Vagina (tissue), 2 donors: Measurements from ENCODE around the gene PRSS38. TPM values are rescaled to one million over a fixed set of nuclear protein-coding genes. Genes with fewer than 3 reads are reported as not detected.

ENCODE experiments used
- DNase-seq, 2 donors: peaks; one replicate each; pipeline ENCODE4 v3.0.0-alpha.2; 2017; ENCODE audit errors: extremely low spot score in 2 of 2
- H3K27ac ChIP-seq: fragments of 200-600 bp; sonication (generic); one replicate; pipeline ENCODE4 v1.5.1; 2019
- H3K27me3 ChIP-seq: fragments of 200-600 bp; sonication (generic); one replicate; pipeline ENCODE4 v1.5.1; 2019
- H3K36me3 ChIP-seq, 2 donors: fragments of 200-600 bp; sonication (generic); one replicate each; pipeline ENCODE4 v1.5.1; 2017 to 2019
- H3K4me1 ChIP-seq: fragments of 200-600 bp; sonication (generic); one replicate; pipeline ENCODE4 v1.5.1; 2019
- H3K4me3 ChIP-seq, 2 donors: fragments of 200-600 bp; sonication (generic); 1 replicate in 1 of 2; 2 replicates in 1 of 2; pipeline ENCODE4 v1.5.1; 2016 to 2019
- H3K9me3 ChIP-seq: fragments of 200-600 bp; sonication (generic); one replicate; pipeline ENCODE4 v1.5.1; 2019
- POLR2A ChIP-seq, 2 donors: fragments of 450-650 bp; IDR thresholded peaks; one replicate each; pipeline ENCODE4 v1.6.1; 2017; ENCODE audit warnings: antibody characterized with exemption in 2 of 2, mild to moderate bottlenecking in 2 of 2, moderate library complexity in 2 of 2
- POLR2AphosphoS5 ChIP-seq, 2 donors: sonication (generic); formaldehyde crosslinking; IDR thresholded peaks; one replicate each; pipeline ENCODE4 v1.9.0; 2017; ENCODE audit warnings: antibody characterized with exemption in 2 of 2, mild to moderate bottlenecking in 2 of 2, low read depth in 1 of 2; ENCODE audit not compliant: insufficient read depth in 1 of 2
- intact Hi-C: fragments of 100-400 bp; cut with DNase I; formaldehyde crosslinking; loops from one replicate; pipeline ENCODE4 v1.15.1; 2023
- total RNA-seq: library from RNA; depleted of rRNA; stranded (reverse); fragments of >200 nt; gene quantifications from one replicate; pipeline ENCODE4 v1.2.3, GENCODE V29; 2016
- TF ChIP-seq, protein P1 (sequence below), 3 experiments: fragments of 450-650 bp in 2 of 3; fragments of 200-600 bp in 1 of 3; sonication (generic) in 1 of 3; IDR thresholded peaks; one replicate each; pipeline ENCODE4 v1.5.1; 2017 to 2019; ENCODE audit warnings: antibody characterized with exemption in 3 of 3, mild to moderate bottlenecking in 2 of 3, moderate library complexity in 2 of 3

The PRSS38 gene
- total RNA-seq = not detected

DNA sequence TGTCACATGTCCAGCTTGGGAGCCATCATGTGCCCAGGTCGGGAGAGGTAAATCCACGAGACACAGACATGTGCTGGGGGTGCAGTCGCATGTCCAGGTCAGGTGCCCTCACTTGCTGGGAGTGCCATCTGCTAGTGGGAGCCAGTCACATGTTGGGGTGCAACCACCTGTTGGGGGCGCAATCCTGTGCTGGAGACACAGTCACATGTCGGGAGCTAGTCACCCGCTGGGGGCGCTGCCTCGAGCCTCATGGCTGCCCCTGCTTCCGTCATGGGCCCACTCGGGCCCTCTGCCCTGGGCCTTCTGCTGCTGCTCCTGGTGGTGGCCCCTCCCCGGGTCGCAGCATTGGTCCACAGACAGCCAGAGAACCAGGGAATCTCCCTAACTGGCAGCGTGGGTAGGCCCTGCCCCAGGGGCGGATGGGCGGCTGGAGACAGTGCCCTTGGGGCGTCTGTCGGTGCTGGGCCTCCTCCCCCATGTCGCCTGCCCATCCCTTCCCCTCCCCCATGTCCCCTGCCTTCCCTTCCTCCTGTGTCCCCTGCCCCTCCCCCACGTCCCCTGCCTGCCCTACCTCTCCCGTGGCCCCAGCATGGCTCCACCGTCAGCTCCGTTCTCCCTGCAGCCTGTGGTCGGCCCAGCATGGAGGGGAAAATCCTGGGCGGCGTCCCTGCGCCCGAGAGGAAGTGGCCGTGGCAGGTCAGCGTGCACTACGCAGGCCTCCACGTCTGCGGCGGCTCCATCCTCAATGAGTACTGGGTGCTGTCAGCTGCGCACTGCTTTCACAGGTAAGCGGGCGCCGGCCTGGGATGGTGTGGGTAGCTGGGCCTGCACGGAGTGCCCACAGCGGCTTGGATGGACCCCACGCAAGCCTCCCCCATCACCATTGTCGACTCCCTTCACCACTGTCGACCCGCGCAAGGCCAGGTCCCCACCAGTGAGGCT is at the start of gene PRSS38:
Gene PRSS38, plus strand, starts transcription at position 208 of the 942 bp plus-strand sequence. Its CDS starts 42 bp downstream, at position 250.
- TF ChIP-seq POLR2AphosphoS5 (IDR thresholded peaks at IDR 0.05; ENCODE audit: insufficient read depth in 1 of 2, low read depth in 1 of 2) = no peak
- TF ChIP-seq, protein P1, sequence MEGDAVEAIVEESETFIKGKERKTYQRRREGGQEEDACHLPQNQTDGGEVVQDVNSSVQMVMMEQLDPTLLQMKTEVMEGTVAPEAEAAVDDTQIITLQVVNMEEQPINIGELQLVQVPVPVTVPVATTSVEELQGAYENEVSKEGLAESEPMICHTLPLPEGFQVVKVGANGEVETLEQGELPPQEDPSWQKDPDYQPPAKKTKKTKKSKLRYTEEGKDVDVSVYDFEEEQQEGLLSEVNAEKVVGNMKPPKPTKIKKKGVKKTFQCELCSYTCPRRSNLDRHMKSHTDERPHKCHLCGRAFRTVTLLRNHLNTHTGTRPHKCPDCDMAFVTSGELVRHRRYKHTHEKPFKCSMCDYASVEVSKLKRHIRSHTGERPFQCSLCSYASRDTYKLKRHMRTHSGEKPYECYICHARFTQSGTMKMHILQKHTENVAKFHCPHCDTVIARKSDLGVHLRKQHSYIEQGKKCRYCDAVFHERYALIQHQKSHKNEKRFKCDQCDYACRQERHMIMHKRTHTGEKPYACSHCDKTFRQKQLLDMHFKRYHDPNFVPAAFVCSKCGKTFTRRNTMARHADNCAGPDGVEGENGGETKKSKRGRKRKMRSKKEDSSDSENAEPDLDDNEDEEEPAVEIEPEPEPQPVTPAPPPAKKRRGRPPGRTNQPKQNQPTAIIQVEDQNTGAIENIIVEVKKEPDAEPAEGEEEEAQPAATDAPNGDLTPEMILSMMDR (IDR thresholded peaks at IDR 0.05) = no peak
- TF ChIP-seq POLR2A (IDR thresholded peaks at IDR 0.05) = no peak
- no peaks in the 10 kb centered on the region for H3K27me3 ChIP-seq
- intact Hi-C loops = no loop called here
- no peak within 1 kb of the TSS for H3K4me3 ChIP-seq
- H3K36me3 ChIP-seq = no peaks in the 10 kb centered on the region
- H3K4me1 ChIP-seq = no peaks in the 10 kb centered on the region
- DNase-seq = no peak
- H3K9me3 ChIP-seq = peaks cover 6% of the 10 kb centered on the region
- H3K27ac ChIP-seq = no peak within 1 kb of the TSS

DNA sequence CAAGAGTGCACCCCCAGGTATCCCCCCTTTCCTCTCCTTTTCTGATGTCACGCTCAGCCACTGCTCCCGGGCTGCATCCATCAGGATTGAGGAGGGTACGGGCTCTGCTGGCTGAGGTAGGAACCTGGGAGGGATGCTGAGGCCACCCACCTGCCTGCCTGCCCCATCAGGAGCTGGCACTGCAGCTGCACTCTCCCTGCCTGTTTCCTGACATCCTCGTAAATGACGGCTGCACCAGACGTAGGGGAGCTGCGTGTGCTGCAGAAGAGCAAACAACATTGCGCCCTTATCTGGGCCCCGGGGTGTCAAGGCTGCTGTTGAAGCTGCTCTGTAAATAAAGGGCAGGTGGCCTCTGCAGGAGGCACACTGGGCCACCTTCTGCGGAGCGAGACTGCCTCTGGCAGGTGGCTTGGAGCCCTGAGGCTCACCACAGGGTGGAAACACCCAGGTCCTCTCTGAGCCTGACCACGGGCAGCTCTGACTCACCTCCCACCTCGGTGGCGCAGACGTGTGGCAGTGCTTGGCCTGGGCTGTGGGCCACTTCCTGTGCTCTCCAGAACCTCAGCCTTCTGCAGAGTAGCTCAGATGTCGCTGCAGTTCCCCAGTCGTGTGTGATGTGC is 49.4 kb upstream of the PRSS38 start:
- DNase-seq = no peak
- H3K4me1 ChIP-seq = peaks cover 22% of the 10 kb centered on the region
- H3K27ac ChIP-seq = no peak overlapping the region
- H3K27me3 ChIP-seq = no peaks in the 10 kb centered on the region
- peaks cover 0 to 33% of the 10 kb centered on the region in 2 donors for H3K36me3 ChIP-seq
- no peak overlapping the region for H3K4me3 ChIP-seq
- TF ChIP-seq, protein P1 (IDR thresholded peaks at IDR 0.05) = no peak
- peak in 1 of 2 donors; percentile 58 for TF ChIP-seq POLR2AphosphoS5 (IDR thresholded peaks at IDR 0.05; ENCODE audit: insufficient read depth in 1 of 2, low read depth in 1 of 2)
- intact Hi-C loops = no loop called here
- H3K9me3 ChIP-seq = no peaks in the 10 kb centered on the region

DNA sequence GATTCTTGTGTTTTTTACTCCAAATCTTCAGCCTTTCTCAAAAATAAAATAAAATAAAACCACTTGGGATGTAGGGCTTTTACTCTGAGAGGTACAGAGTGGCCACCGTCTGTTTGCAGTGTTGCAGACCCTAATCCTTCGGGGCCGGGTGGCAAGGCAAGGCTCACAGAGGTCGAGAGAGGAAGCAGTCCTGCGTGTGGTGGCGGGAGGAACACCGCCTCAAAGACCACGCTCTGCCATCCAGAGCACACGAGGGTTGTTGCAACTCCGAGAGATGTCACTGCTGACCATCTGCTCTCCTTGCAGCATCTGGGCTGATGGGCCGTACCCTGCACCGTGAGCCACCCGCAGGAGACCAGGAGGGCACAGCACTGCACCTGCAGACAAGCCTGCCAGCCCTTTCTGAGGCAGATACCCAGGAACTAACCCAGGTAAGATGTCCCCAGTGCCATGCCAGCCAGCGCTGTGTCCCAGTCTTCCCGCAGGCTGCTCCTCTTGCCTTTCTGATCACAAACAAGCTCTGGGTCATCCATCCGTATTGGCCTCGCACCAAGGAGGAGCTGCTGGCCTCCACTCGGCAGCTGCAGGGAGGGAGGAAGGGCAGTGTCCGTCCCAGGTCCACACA is 48.7 kb upstream of the PRSS38 start:
- no peak for DNase-seq
- Histone ChIP-seq H3K4me1 (peaks cover 22% of the 10 kb centered on the region), H3K27ac (no peak overlapping the region), H3K9me3 (no peaks in the 10 kb centered on the region), H3K4me3 (no peak overlapping the region), H3K36me3 (peaks cover 0 to 33% of the 10 kb centered on the region in 2 donors), H3K27me3 (no peaks in the 10 kb centered on the region)
- intact Hi-C loops = no loop called here
- no peak for TF ChIP-seq POLR2A (IDR thresholded peaks at IDR 0.05)
- no peak for TF ChIP-seq POLR2AphosphoS5 (IDR thresholded peaks at IDR 0.05; ENCODE audit: insufficient read depth in 1 of 2, low read depth in 1 of 2)

DNA sequence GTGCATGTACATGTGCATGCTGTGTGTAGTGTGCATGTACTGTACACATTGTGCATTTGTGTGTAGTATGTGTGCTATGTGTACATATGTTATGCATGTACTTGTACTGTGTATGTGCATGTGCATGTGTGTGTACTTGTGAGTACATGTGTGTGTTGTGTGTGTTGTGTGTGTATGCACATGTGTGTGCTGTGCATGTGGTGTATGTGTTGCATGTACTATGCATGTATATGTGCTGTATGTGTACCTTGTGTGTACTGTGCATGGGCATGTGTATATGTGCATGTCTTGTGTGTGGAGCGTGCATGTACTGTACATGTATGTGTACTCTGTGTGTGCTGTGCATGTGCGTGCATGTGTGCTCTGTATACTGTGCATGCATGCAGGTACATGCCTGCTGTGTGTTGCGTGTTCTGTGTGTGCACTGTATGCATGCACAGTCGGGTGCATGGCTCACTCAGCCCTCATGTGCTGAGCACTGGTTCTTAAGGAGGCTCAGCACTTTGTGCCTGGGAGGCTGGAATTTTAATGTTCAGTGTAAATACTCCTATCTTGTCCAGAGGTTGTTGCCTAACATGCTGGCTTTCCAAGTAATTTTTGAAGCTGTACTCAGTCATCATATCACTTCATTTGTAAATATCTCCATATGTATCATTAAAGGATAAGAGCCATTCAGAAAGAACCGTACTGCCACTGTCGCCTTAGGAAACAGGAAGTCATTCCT is 47.9 kb upstream of the PRSS38 start:
- peaks cover 0 to 33% of the 10 kb centered on the region in 2 donors for H3K36me3 ChIP-seq
- TF ChIP-seq, protein P1 (IDR thresholded peaks at IDR 0.05) = no peak
- TF ChIP-seq POLR2AphosphoS5 (IDR thresholded peaks at IDR 0.05; ENCODE audit: insufficient read depth in 1 of 2, low read depth in 1 of 2) = no peak

DNA sequence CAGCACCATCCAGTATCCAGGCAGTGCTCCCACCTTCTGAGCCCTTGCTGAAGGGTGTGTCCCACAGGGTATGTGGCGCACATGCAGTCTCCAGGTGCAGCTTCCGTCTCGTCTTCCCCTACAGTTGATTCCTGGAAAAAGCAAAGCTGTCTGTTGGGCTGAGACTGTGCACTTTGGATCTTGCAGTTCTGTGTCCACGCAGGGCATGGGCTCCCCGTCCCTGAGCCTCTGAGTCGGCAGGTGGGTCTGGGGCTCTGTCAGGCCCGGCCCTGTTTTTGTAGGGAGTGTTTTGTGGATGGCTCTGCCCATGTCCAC is 47.4 kb upstream of the PRSS38 start:
- no peak for DNase-seq
- peaks cover 9% of the 10 kb centered on the region for H3K4me1 ChIP-seq
- no peak overlapping the region for H3K4me3 ChIP-seq
- H3K27ac ChIP-seq = no peak overlapping the region
- intact Hi-C loops = no loop called here
- H3K27me3 ChIP-seq = no peaks in the 10 kb centered on the region
- no peaks in the 10 kb centered on the region for H3K9me3 ChIP-seq
- TF ChIP-seq POLR2A (IDR thresholded peaks at IDR 0.05) (no peak), POLR2AphosphoS5 (IDR thresholded peaks at IDR 0.05; ENCODE audit: insufficient read depth in 1 of 2, low read depth in 1 of 2) (no peak)
- TF ChIP-seq, protein P1 (IDR thresholded peaks at IDR 0.05) = no peak
- H3K36me3 ChIP-seq = peaks cover 0 to 33% of the 10 kb centered on the region in 2 donors

More for the DNA sequence above, 47.9 kb upstream of the PRSS38 start:
- no peak overlapping the region for H3K4me3 ChIP-seq
- no peaks in the 10 kb centered on the region for H3K9me3 ChIP-seq
- H3K4me1 ChIP-seq = peaks cover 14% of the 10 kb centered on the region
- H3K27me3 ChIP-seq = no peaks in the 10 kb centered on the region
- intact Hi-C loops = no loop called here
- no peak for DNase-seq
- no peak overlapping the region for H3K27ac ChIP-seq
